Uterine smooth muscle cell (primary cell): ENCODE results near the gene UBL3. TPM values are rescaled to one million over a fixed set of nuclear protein-coding genes. Genes with fewer than 3 reads are reported as not detected.

Source experiments
- total RNA-seq: library from RNA; depleted of rRNA; stranded (reverse); fragments of >200 nt; gene quantifications from 2 replicates; pipeline ENCODE4 v1.2.3, GENCODE V29; 2014

UBL3 gene, protein sequence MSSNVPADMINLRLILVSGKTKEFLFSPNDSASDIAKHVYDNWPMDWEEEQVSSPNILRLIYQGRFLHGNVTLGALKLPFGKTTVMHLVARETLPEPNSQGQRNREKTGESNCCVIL
- total RNA-seq: 34.6 and 38.6 TPM in 2 replicates

DNA sequence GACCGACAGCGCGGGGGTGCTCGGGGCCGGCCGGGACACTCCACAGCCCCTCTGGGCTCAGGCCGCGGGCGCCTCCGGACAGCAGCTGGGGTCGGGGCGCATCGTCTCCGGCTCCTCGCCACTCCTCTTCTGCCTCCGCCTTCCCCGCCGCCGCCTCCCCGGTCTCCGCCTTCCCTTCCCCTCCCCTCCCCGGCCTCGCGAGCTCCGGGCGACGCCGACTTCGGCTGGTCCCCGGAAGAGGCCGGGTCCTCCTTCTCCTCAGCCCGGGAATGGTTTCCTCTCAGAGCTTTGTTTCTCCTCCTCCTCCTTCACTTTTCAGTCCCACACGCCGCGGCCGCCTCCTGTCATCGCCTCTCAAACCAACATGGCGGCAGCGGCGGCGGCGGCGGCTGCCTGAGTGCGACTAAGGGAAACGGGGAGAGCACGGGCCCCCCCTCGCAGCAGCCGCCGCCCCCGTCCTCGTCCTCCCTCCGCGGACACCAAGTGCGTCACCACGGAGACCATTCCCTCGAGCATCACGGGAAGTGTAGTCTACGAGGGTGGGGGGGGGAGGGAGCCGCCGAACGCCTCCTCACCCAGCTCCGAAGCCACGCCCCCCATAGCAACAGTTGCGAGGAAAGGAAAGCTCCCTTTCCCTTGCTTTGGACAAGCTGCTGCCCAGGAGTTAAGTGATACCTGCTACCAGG is at the start of gene UBL3:
Gene UBL3, minus strand, starts transcription at position 405 of the 686 bp plus-strand sequence. CDS start 1,079 bp downstream, outside the sequence.

